OCI-LY7 (cell line): ENCODE results near the gene HOXC11. TPM values are rescaled to one million over a fixed set of nuclear protein-coding genes. Genes with fewer than 3 reads are reported as not detected.

ENCODE experiments used
- BruUV-seq: library from RNA; stranded (reverse); fragments of 400-500 nt; replicated peaks from 2 replicates; lab custom pipeline; 2021; lab: Mats Ljungman, UMichigan
- CTCF ChIA-PET: fragments of 300-600 bp; sonication (Branson Sonifier 250); formaldehyde crosslinking; loops from one replicate; lab custom pipeline; 2022; ENCODE audit warnings: antibody characterized with exemption; ENCODE audit not compliant: unreplicated experiment; lab: Charles Lee
- POLR2A ChIA-PET: fragments of 300-600 bp; sonication (Branson Sonifier 250); formaldehyde crosslinking; loops from one replicate; lab custom pipeline; 2022; ENCODE audit warnings: antibody characterized with exemption; lab: Charles Lee
- DNase-seq: peaks from one replicate; pipeline ENCODE4 v3.0.0-alpha.2; 2015; ENCODE audit warnings: low spot score
- H2AFZ ChIP-seq: fragments of 200-600 bp; sonication (generic), shearing (Covaris generic); 2 replicates; pipeline ENCODE4 v1.6.1; 2014; ENCODE audit warnings: mild to moderate bottlenecking, antibody characterized with exemption, low read length, moderate library complexity
- H3K27ac ChIP-seq: fragments of 200-600 bp; sonication (generic); 2 replicates; pipeline ENCODE4 v1.5.1; 2014; ENCODE audit warnings: mixed run types, low read depth, mild to moderate bottlenecking, moderate library complexity, low read length, inconsistent platforms; ENCODE audit not compliant: poor library complexity, severe bottlenecking
- H3K36me3 ChIP-seq: fragments of 200-600 bp; sonication (generic); 2 replicates; pipeline ENCODE4 v1.6.1; 2014; ENCODE audit warnings: mild to moderate bottlenecking, antibody characterized with exemption, low read length, moderate library complexity, mixed read lengths; ENCODE audit not compliant: insufficient read depth
- H3K4me1 ChIP-seq: fragments of 200-600 bp; sonication (generic); 2 replicates; pipeline ENCODE4 v1.5.1; 2014; ENCODE audit warnings: mild to moderate bottlenecking, low read length; ENCODE audit not compliant: insufficient read depth, poor library complexity, severe bottlenecking
- H3K4me2 ChIP-seq: fragments of 200-600 bp; sonication (generic); 2 replicates; pipeline ENCODE4 v1.6.1; 2014; ENCODE audit warnings: mild to moderate bottlenecking, low read length
- H3K4me3 ChIP-seq: fragments of 200-600 bp; sonication (generic); 2 replicates; pipeline ENCODE4 v1.5.1; 2014; ENCODE audit warnings: mild to moderate bottlenecking, low read depth, low read length; ENCODE audit not compliant: poor library complexity, severe bottlenecking
- H3K79me2 ChIP-seq: fragments of 200-600 bp; sonication (generic); 2 replicates; pipeline ENCODE4 v1.6.1; 2016; ENCODE audit warnings: low read depth, mild to moderate bottlenecking, low read length, moderate library complexity, mixed read lengths; ENCODE audit not compliant: insufficient read depth
- H3K9me2 ChIP-seq: fragments of 200-600 bp; sonication (generic); 2 replicates; pipeline ENCODE4 v1.6.1; 2016; ENCODE audit warnings: mild to moderate bottlenecking, low read length, mixed read lengths; ENCODE audit not compliant: insufficient read depth
- H3K9me3 ChIP-seq: fragments of 200-600 bp; sonication (generic); 2 replicates; pipeline ENCODE4 v1.6.1; 2014; ENCODE audit warnings: mild to moderate bottlenecking, mixed run types, low read length, mixed read lengths
- H4K20me1 ChIP-seq: fragments of 200-600 bp; sonication (generic); 2 replicates; pipeline ENCODE4 v1.6.1; 2014; ENCODE audit warnings: mild to moderate bottlenecking, antibody characterized with exemption, low read length, moderate library complexity, mixed read lengths; ENCODE audit not compliant: insufficient read depth
- CTCF ChIP-seq: fragments of 200-600 bp; sonication (generic); conservative IDR thresholded peaks from 2 replicates; pipeline ENCODE4 v1.5.1; 2014; ENCODE audit warnings: mild to moderate bottlenecking, antibody characterized with exemption, low read length, moderate library complexity, mixed read lengths
- EZH2phosphoT487 ChIP-seq: fragments of 200-600 bp; sonication (generic); IDR thresholded peaks from 2 replicates; pipeline ENCODE4 v1.6.1; 2018; ENCODE audit warnings: low read depth, borderline replicate concordance, mild to moderate bottlenecking, mixed run types, antibody characterized with exemption, low read length, moderate library complexity, mixed read lengths
- intact Hi-C: fragments of 100-400 bp; cut with micrococcal nuclease; formaldehyde crosslinking; loops from one replicate; pipeline ENCODE4 v1.10.0; 2022; ENCODE audit not compliant: unreplicated experiment
- total RNA-seq, 2 experiments: library from RNA; depleted of rRNA in 1 of 2; stranded (reverse); fragments of >200 nt in 1 of 2; shearing (Covaris generic) in 1 of 2; gene quantifications; 2 replicates each; pipeline ENCODE4 v1.2.3, GENCODE V29; 2014 to 2022

HOXC11 gene
- total RNA-seq, 2 experiments from 2014 or later = 1.4 to 2.7 TPM

DNA sequence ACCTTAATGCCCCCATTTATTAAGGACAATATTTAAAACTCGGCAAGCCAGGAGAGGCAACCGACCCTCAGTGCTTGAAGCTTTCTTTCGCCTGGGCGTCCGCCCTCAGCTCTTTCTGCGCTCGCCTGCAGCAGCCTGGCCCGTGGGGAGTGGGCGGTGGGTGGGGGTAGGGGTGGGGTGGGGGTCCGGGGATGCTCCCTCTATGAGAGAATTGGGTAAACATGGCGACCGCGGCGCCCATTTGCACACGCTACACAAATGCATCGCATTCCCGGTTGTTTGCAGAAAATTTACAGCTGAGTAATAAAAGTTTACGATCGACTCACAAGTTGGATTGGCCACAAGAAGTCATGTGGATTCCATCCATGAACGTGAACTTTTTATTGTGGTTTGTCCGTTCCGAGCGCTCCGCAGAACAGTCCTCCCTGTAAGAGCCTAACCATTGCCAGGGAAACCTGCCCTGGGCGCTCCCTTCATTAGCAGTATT lies 43.6 kb downstream of the HOXC11 start:
- intact Hi-C loops = loop anchor here (10.0 kb wide), 1 partner anchor 338 kb away; no protein-coding TSS in a partner anchor
- no peak overlapping the region for H3K27ac ChIP-seq
- ChIA-PET CTCF (interaction anchor here (1.6 to 2.0 kb wide), 2 partner anchors 10 to 173 kb away, joined by 4 to 9 read pairs; partner anchors contain the start of gene SMUG1), POLR2A (interaction anchor here (0.6 to 1.5 kb wide), 8 partner anchors 10 to 212 kb away, joined by 3 to 24 read pairs (median 4); partner anchors contain the start of genes HOXC10 and HOXC4)
- H3K9me2 ChIP-seq = no peaks in the 10 kb centered on the region
- peak overlapping the region; percentile 82 for H3K4me2 ChIP-seq
- no peaks in the 10 kb centered on the region for H3K79me2 ChIP-seq
- H4K20me1 ChIP-seq = no peaks in the 10 kb centered on the region
- no peak for TF ChIP-seq EZH2phosphoT487
- TF ChIP-seq CTCF = no peak
- H3K4me3 ChIP-seq = no peak overlapping the region
- H3K4me1 ChIP-seq = peaks cover 39% of the 10 kb centered on the region
- no peaks in the 10 kb centered on the region for H3K36me3 ChIP-seq
- no TSS peak for BruUV-seq
- H2AFZ ChIP-seq = no peak overlapping the region
- no peak for DNase-seq
- H3K9me3 ChIP-seq = no peaks in the 10 kb centered on the region

- H3K4me3 ChIP-seq = peak overlapping the region; percentile 77
- peak; percentile 77 for DNase-seq
- no peaks in the 10 kb centered on the region for H3K9me3 ChIP-seq
- TF ChIP-seq CTCF (peak; percentile 43; the same call in 1 of the 2 replicates), EZH2phosphoT487 (no peak)
- intact Hi-C loops = loop anchor here (10.0 kb wide), 1 partner anchor 338 kb away; no protein-coding TSS in a partner anchor
- no peaks in the 10 kb centered on the region for H3K9me2 ChIP-seq
- ChIA-PET POLR2A (interaction anchor here (0.7 to 1.5 kb wide), 25 partner anchors 8 to 1656 kb away, joined by 3 to 24 read pairs (median 4); partner anchors contain the start of genes HOXC10, HOXC4, HOXC6 and HOXC8), CTCF (interaction anchor here (0.6 to 2.0 kb wide), 12 partner anchors 10 to 341 kb away, joined by 3 to 14 read pairs (median 3); partner anchors contain the start of genes ATP5MC2 and SMUG1)
- H3K36me3 ChIP-seq = no peaks in the 10 kb centered on the region
- H3K79me2 ChIP-seq = no peaks in the 10 kb centered on the region
- H3K4me2 ChIP-seq = peak overlapping the region; percentile 82
- TSS peak; percentile 95 for BruUV-seq
- peak overlapping the region; percentile 85 for H2AFZ ChIP-seq
- H3K27ac ChIP-seq = peak overlapping the region; percentile 83
- H4K20me1 ChIP-seq = no peaks in the 10 kb centered on the region
- peaks cover 42% of the 10 kb centered on the region for H3K4me1 ChIP-seq
Measured at GRCh38 chr12:54017027-54017788, 44.3 kb downstream of the HOXC11 start.
